ENCODE data around the gene OSBPL1A. TPM values are rescaled to one million over a fixed set of nuclear protein-coding genes. Genes with fewer than 3 reads are reported as not detected.

OSBPL1A gene
- total and polyA plus RNA-seq, 10 of the 15 experiments (the other 5 are each of a cell fraction or from before 2014, with no cell fraction given) = 0.02 to 0.83 (median 0.11) TPM; not detected in 6

- H3K4me1 ChIP-seq (ENCODE audit: control insufficient read depth, insufficient read depth, low read length) = no peaks in the 10 kb centered on the region
- no peaks in the 10 kb centered on the region for H3K79me2 ChIP-seq (ENCODE audit: control insufficient read depth, insufficient read depth, low read length)
- H2AFZ ChIP-seq (ENCODE audit: control insufficient read depth, low read depth, low read length) = no peak overlapping the region
- H3K4me3 ChIP-seq = no peak overlapping the region
- ATAC-seq = no peak
- SMC1A ChIA-PET (ENCODE audit: uncharacterized antibody, unreplicated experiment) = no interaction called here
- no peak overlapping the region for H3K4me2 ChIP-seq (ENCODE audit: control insufficient read depth, insufficient read depth)
- intact Hi-C loops (cut with micrococcal nuclease; ENCODE audit: unreplicated experiment) (no loop called here), in situ Hi-C loops (cut with MboI) (no loop called here)
- no peak overlapping the region for H3K27ac ChIP-seq (ENCODE audit: control insufficient read depth, insufficient read depth)
- no peaks in the 10 kb centered on the region for H3K36me3 ChIP-seq (ENCODE audit: control insufficient read depth in 2 of 2, insufficient read depth in 2 of 2, low read length in 1 of 2)
- no peaks in the 10 kb centered on the region; the same call in 2 of the 3 replicates for H3K9me3 ChIP-seq (replicated peaks; ENCODE audit: control insufficient read depth, insufficient read depth, low read length)
- no peak for TF ChIP-seq CREB1 (IDR thresholded peaks at IDR 0.05; ENCODE audit: low read depth)
- CTCF ChIA-PET = no interaction called here
- FAIRE-seq = no peak
- H3K9ac ChIP-seq (ENCODE audit: control insufficient read depth, insufficient read depth, low read length) = no peak overlapping the region
- RAD21 ChIA-PET (ENCODE audit: unreplicated experiment) = no interaction called here
- no peaks in the 10 kb centered on the region for H4K20me1 ChIP-seq (ENCODE audit: control insufficient read depth, insufficient read depth)
- POLR2A ChIA-PET = no interaction called here
- BruUV-seq (replicated peaks) = no TSS peak
- no peaks in the 10 kb centered on the region; a peak in 1 of 4 replicates for H3K27me3 ChIP-seq (replicated peaks in 1 of 2; ENCODE audit: control insufficient read depth in 2 of 2, insufficient read depth in 2 of 2, low read length in 1 of 2)
- WGBS (ENCODE audit: insufficient coverage, insufficient replicate concordance, low lambda C conversion rate, missing lambda C conversion rate) = 0% methylated on average over 2 of the region's 2 CpGs
- no peak for DNase-seq (ENCODE audit: low read depth, low spot score)
Observed at GRCh38 chr18:24408496-24408895, 10.9 kb upstream of the OSBPL1A start.

- CTCF ChIA-PET = interaction anchor here (0.6 kb wide), 1 partner anchor 24 kb away, joined by 5 read pairs; no protein-coding TSS in a partner anchor
- H3K79me2 ChIP-seq (ENCODE audit: control insufficient read depth, insufficient read depth, low read length) = no peaks in the 10 kb centered on the region
- intact Hi-C loops (cut with micrococcal nuclease; ENCODE audit: unreplicated experiment) (no loop called here), in situ Hi-C loops (cut with MboI) (no loop called here)
- SMC1A ChIA-PET (ENCODE audit: uncharacterized antibody, unreplicated experiment) = no interaction called here
- no TSS peak for BruUV-seq (replicated peaks)
- H3K27ac ChIP-seq (ENCODE audit: control insufficient read depth, insufficient read depth) = no peak overlapping the region
- DNase-seq (ENCODE audit: low read depth, low spot score) (no peak), ATAC-seq (no peak), FAIRE-seq (no peak)
- H3K9me3 ChIP-seq (replicated peaks; ENCODE audit: control insufficient read depth, insufficient read depth, low read length) = no peaks in the 10 kb centered on the region
- no peak overlapping the region for H2AFZ ChIP-seq (ENCODE audit: control insufficient read depth, low read depth, low read length)
- no peaks in the 10 kb centered on the region for H4K20me1 ChIP-seq (ENCODE audit: control insufficient read depth, insufficient read depth)
- RAD21 ChIA-PET (ENCODE audit: unreplicated experiment) = no interaction called here
- H3K4me2 ChIP-seq (ENCODE audit: control insufficient read depth, insufficient read depth) = no peak overlapping the region
- WGBS (ENCODE audit: insufficient coverage, insufficient replicate concordance, low lambda C conversion rate, missing lambda C conversion rate) = 29% methylated on average over 3 of the region's 3 CpGs
- H3K9ac ChIP-seq (ENCODE audit: control insufficient read depth, insufficient read depth, low read length) = no peak overlapping the region
- H3K36me3 ChIP-seq (ENCODE audit: control insufficient read depth in 2 of 2, insufficient read depth in 2 of 2, low read length in 1 of 2) = no peaks in the 10 kb centered on the region
- TF ChIP-seq ZBTB4 (CRISPR knock-in tag; IDR thresholded peaks at IDR 0.05) (no peak), ZNF24 (IDR thresholded peaks at IDR 0.05) (no peak), SMC3 (IDR thresholded peaks at IDR 0.05; ENCODE audit: borderline replicate concordance, low read length) (no peak), ATF3 (IDR thresholded peaks at IDR 0.05; ENCODE audit: borderline replicate concordance, extremely low read depth, low read depth, low read length) (no peak), CREM (IDR thresholded peaks at IDR 0.05; ENCODE audit: low read depth) (no peak)
- POLR2A ChIA-PET = no interaction called here
- H3K4me1 ChIP-seq (ENCODE audit: control insufficient read depth, insufficient read depth, low read length) = no peaks in the 10 kb centered on the region
- H3K27me3 ChIP-seq (replicated peaks in 1 of 2; ENCODE audit: control insufficient read depth in 2 of 2, insufficient read depth in 2 of 2, low read length in 1 of 2) = no peaks in the 10 kb centered on the region; a peak in 1 of 4 replicates
- H3K4me3 ChIP-seq = no peak overlapping the region
Observed at GRCh38 chr18:24404591-24404990, 7.0 kb upstream of the OSBPL1A start.
